Raji (cell line): ENCODE data around the gene SORL1.
A peak's percentile ranks its signal among the peaks of the same experiment; 100 is the strongest.

Experiments used
- POLR2A ChIP-seq: IDR thresholded peaks from 2 replicates; pipeline ENCODE4 v1.6.1; 2011; ENCODE audit warnings: low read depth, low read length, control low read depth; ENCODE audit not compliant: insufficient read depth

Gene SORL1

GRCh38 chr11:121478895-121479697 is 27.0 kb downstream of the SORL1 start:
- TF ChIP-seq POLR2A, result no peak

- no peak for TF ChIP-seq POLR2A
Observed at GRCh38 chr11:121479698-121480238, 27.7 kb downstream of the SORL1 start.

GRCh38 chr11:121481484-121482230 is 29.5 kb downstream of the SORL1 start:
- 0 out of 2 replicates have a peak, but pooled peaks have one; percentile 19 for TF ChIP-seq POLR2A

- no peak; the same call in 1 of the 2 replicates for TF ChIP-seq POLR2A
Observed at GRCh38 chr11:121482231-121483129, 30.4 kb downstream of the SORL1 start.

GRCh38 chr11:121483805-121484480 is 31.8 kb downstream of the SORL1 start:
- TF ChIP-seq POLR2A, result no peak

GRCh38 chr11:121485216-121485615 is 33.1 kb downstream of the SORL1 start:
- no peak for TF ChIP-seq POLR2A

GRCh38 chr11:121486054-121486453 is 33.9 kb downstream of the SORL1 start:
- no peak for TF ChIP-seq POLR2A

GRCh38 chr11:121487191-121487590 is 35.1 kb downstream of the SORL1 start:
- TF ChIP-seq POLR2A, result no peak

- no peak for TF ChIP-seq POLR2A
Observed at GRCh38 chr11:121488170-121488569, 36.1 kb downstream of the SORL1 start.

GRCh38 chr11:121488641-121489040 is 36.5 kb downstream of the SORL1 start:
- no peak for TF ChIP-seq POLR2A

GRCh38 chr11:121489823-121490222 is 37.7 kb downstream of the SORL1 start:
- TF ChIP-seq POLR2A, result no peak

GRCh38 chr11:121494355-121495099 is 42.4 kb downstream of the SORL1 start:
- no peak for TF ChIP-seq POLR2A

GRCh38 chr11:121497176-121497998 is 45.3 kb downstream of the SORL1 start:
- no peak for TF ChIP-seq POLR2A
